ENCODE results near the gene DKK2. TPM values are rescaled to one million over a fixed set of nuclear protein-coding genes. Genes with fewer than 3 reads are reported as not detected.

Gene DKK2
- total RNA-seq, 2 donors from 2014 or later = not detected

DNA sequence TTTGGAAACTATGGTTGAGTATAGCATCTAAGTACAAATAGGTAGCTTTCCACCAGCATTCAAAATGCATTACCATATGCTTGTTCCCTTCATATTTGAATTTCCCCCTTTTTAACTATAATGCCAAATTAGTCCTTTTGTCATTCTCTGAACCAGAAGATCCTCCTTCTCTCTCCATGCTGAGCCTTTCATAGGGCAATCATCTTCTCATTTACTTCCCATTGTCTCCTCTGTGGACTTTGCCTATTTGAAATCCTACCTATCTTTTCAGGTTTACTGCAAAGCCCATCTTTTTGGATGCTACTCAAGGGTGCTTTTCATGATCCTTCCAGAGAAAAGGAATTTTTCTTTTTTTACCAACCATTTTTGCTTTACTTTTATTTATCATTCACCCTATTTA, 54.7 kb downstream of the DKK2 start:
- TF ChIP-seq, protein P1, sequence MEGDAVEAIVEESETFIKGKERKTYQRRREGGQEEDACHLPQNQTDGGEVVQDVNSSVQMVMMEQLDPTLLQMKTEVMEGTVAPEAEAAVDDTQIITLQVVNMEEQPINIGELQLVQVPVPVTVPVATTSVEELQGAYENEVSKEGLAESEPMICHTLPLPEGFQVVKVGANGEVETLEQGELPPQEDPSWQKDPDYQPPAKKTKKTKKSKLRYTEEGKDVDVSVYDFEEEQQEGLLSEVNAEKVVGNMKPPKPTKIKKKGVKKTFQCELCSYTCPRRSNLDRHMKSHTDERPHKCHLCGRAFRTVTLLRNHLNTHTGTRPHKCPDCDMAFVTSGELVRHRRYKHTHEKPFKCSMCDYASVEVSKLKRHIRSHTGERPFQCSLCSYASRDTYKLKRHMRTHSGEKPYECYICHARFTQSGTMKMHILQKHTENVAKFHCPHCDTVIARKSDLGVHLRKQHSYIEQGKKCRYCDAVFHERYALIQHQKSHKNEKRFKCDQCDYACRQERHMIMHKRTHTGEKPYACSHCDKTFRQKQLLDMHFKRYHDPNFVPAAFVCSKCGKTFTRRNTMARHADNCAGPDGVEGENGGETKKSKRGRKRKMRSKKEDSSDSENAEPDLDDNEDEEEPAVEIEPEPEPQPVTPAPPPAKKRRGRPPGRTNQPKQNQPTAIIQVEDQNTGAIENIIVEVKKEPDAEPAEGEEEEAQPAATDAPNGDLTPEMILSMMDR (conservative IDR thresholded peaks at IDR 0.05) = no peak
- Histone ChIP-seq H3K27me3 (ENCODE audit: control insufficient read depth, insufficient read depth, low read length, poor library complexity, severe bottlenecking) (no peaks in the 10 kb centered on the region), H3K4me1 (ENCODE audit: control insufficient read depth, insufficient read depth, low read length) (no peaks in the 10 kb centered on the region), H3K9me3 (ENCODE audit: control insufficient read depth, low read length) (no peaks in the 10 kb centered on the region), H3K9ac (ENCODE audit: extremely low read depth, low read length, poor library complexity, severe bottlenecking) (no peak overlapping the region), H3K27ac (ENCODE audit: low read depth, low read length) (no peak overlapping the region), H3K36me3 (ENCODE audit: control insufficient read depth, insufficient read depth, low read length) (no peaks in the 10 kb centered on the region), H3K4me3 (ENCODE audit: low read length) (no peak overlapping the region)
- no peaks in the 10 kb centered on the region for H3K27me3 Mint-ChIP-seq (ENCODE audit: insufficient read depth)
- no peaks in the 10 kb centered on the region for H3K36me3 Mint-ChIP-seq (ENCODE audit: low read depth)
- DNase-seq = no peak
- H3K4me1 Mint-ChIP-seq = peaks cover 10% of the 10 kb centered on the region
- no peak overlapping the region for H3K4me3 Mint-ChIP-seq
- H3K9me3 Mint-ChIP-seq = peaks cover 5% of the 10 kb centered on the region
- no peak overlapping the region for H3K27ac Mint-ChIP-seq

DNA sequence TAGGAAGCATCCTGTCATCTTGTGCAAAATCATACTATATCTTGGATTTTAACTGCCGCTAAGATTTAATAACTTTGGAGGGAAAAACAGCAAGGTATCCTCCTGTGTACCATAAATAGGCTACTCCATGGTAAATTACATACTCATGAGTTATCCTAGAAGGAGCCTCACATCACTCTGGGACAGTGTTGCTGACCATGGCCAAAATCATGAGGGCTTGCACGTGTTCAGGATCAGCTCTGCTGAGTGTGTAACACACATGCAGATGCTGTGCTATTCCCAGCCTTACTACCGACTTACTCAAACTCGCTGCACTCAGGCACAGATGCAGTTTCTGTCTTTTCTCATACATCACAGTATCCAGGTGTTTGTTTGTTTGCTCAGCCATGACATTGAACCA, 56.6 kb downstream of the DKK2 start:
- Histone ChIP-seq H3K36me3 (ENCODE audit: control insufficient read depth, insufficient read depth, low read length) (no peaks in the 10 kb centered on the region), H3K9ac (ENCODE audit: extremely low read depth, low read length, poor library complexity, severe bottlenecking) (no peak overlapping the region), H3K27ac (ENCODE audit: low read depth, low read length) (no peak overlapping the region), H3K27me3 (ENCODE audit: control insufficient read depth, insufficient read depth, low read length, poor library complexity, severe bottlenecking) (no peaks in the 10 kb centered on the region), H3K4me1 (ENCODE audit: control insufficient read depth, insufficient read depth, low read length) (no peaks in the 10 kb centered on the region), H3K9me3 (ENCODE audit: control insufficient read depth, low read length) (no peaks in the 10 kb centered on the region), H3K4me3 (ENCODE audit: low read length) (no peak overlapping the region)
- peaks cover 13% of the 10 kb centered on the region for H3K4me1 Mint-ChIP-seq
- no peaks in the 10 kb centered on the region for H3K36me3 Mint-ChIP-seq (ENCODE audit: low read depth)
- no peaks in the 10 kb centered on the region for H3K27me3 Mint-ChIP-seq (ENCODE audit: insufficient read depth)
- TF ChIP-seq, protein P1 (conservative IDR thresholded peaks at IDR 0.05) = no peak
- 91% methylated on average over 4 of the region's 4 CpGs for WGBS, 2 experiments (ENCODE audit: insufficient coverage in 1 of 2, insufficient read length in 1 of 2)
- no peak overlapping the region for H3K4me3 Mint-ChIP-seq
- H3K27ac Mint-ChIP-seq = no peak overlapping the region
- DNase-seq = no peak
- peaks cover 5% of the 10 kb centered on the region for H3K9me3 Mint-ChIP-seq

GRCh38 chr4:106978046-106978774, 57.9 kb downstream of the DKK2 start:
- Histone ChIP-seq H3K4me3 (ENCODE audit: low read length) (no peak overlapping the region), H3K27ac (ENCODE audit: low read depth, low read length) (no peak overlapping the region), H3K4me1 (ENCODE audit: control insufficient read depth, insufficient read depth, low read length) (no peaks in the 10 kb centered on the region), H3K9me3 (ENCODE audit: control insufficient read depth, low read length) (no peaks in the 10 kb centered on the region), H3K27me3 (ENCODE audit: control insufficient read depth, insufficient read depth, low read length, poor library complexity, severe bottlenecking) (no peaks in the 10 kb centered on the region), H3K9ac (ENCODE audit: extremely low read depth, low read length, poor library complexity, severe bottlenecking) (no peak overlapping the region), H3K36me3 (ENCODE audit: control insufficient read depth, insufficient read depth, low read length) (no peaks in the 10 kb centered on the region)
- Mint-ChIP-seq H3K9me3 (peaks cover 16% of the 10 kb centered on the region), H3K27ac (peak overlapping the region; percentile 56), H3K27me3 (ENCODE audit: insufficient read depth) (no peaks in the 10 kb centered on the region), H3K36me3 (ENCODE audit: low read depth) (no peaks in the 10 kb centered on the region), H3K4me3 (peak overlapping the region; percentile 9), H3K4me1 (peaks cover 13% of the 10 kb centered on the region)
- DNase-seq = peak; percentile 67
- TF ChIP-seq, protein P1 (conservative IDR thresholded peaks at IDR 0.05) = no peak
- WGBS, 2 experiments (ENCODE audit: insufficient coverage in 1 of 2, insufficient read length in 1 of 2) = 79 to 94% methylated on average over 5 to 14 of the region's 14 CpGs

Measured in endodermal cell (in vitro differentiated cells).